Measurements from ENCODE around the gene GCDH. TPM values are rescaled to one million over a fixed set of nuclear protein-coding genes. Genes with fewer than 3 reads are reported as not detected.

The GCDH gene
- total RNA-seq, 1 experiment from 2014 or later, result 59.4 TPM

- no peak for DNase-seq
- peaks cover 24% of the 10 kb centered on the region for H3K36me3 ChIP-seq (replicated peaks; ENCODE audit: control insufficient read depth, insufficient read depth, low read length)
Measured at GRCh38 chr19:12948612-12949362, 57.8 kb downstream of the GCDH start.

More at GRCh38 chr19:12948612-12949362, 57.8 kb downstream of the GCDH start:
- Histone ChIP-seq H3K4me3 (ENCODE audit: insufficient read depth, low read depth, low read length) (no peak overlapping the region), H3K27me3 (ENCODE audit: control insufficient read depth, insufficient read depth, low read length) (no peaks in the 10 kb centered on the region)

Other genes starting within 250 kb of the GCDH start
- gene MAN2B1, start 224.4 kb upstream of the GCDH start, total RNA-seq (2014; rRNA removed; shearing (Covaris generic)), result 58.4 and 71.2 TPM in 2 replicates
- 11.6 and 12.5 TPM in 2 replicates for gene WDR83, start 224.4 kb upstream of the GCDH start, total RNA-seq (2014; rRNA removed; shearing (Covaris generic))
- gene DHPS, start 209.3 kb upstream of the GCDH start, total RNA-seq (2014; rRNA removed; shearing (Covaris generic)), result 83.1 and 86.4 TPM in 2 replicates
- not detected in 2 replicates for gene GNG14, start 203.2 kb upstream of the GCDH start, total RNA-seq (2014; rRNA removed; shearing (Covaris generic))
- gene FBXW9, start 194.5 kb upstream of the GCDH start, total RNA-seq (2014; rRNA removed; shearing (Covaris generic)), result 15.3 and 21.2 TPM in 2 replicates
- gene TNPO2, start 167.2 kb upstream of the GCDH start, total RNA-seq (2014; rRNA removed; shearing (Covaris generic)), result 34.1 and 48.9 TPM in 2 replicates
- gene TRIR, start 156.5 kb upstream of the GCDH start, total RNA-seq (2014; rRNA removed; shearing (Covaris generic)), result 186 and 218 TPM in 2 replicates
- gene GET3, start 153.7 kb upstream of the GCDH start, total RNA-seq (2014; rRNA removed; shearing (Covaris generic)), result 113 and 166 TPM in 2 replicates
- 0.37 and 1.5 TPM in 2 replicates for gene BEST2, start 139.4 kb upstream of the GCDH start, total RNA-seq (2014; rRNA removed; shearing (Covaris generic))
- 15.4 and 30.4 TPM in 2 replicates for gene HOOK2, start 115.6 kb upstream of the GCDH start, total RNA-seq (2014; rRNA removed; shearing (Covaris generic))
- 10.0 and 22.6 TPM in 2 replicates for gene JUNB, start 99.7 kb upstream of the GCDH start, total RNA-seq (2014; rRNA removed; shearing (Covaris generic))
- gene PRDX2, start 89.4 kb upstream of the GCDH start, total RNA-seq (2014; rRNA removed; shearing (Covaris generic)), result 508 and 571 TPM in 2 replicates
- gene THSD8, start 89.1 kb upstream of the GCDH start, total RNA-seq (2014; rRNA removed; shearing (Covaris generic)), result not detected in 2 replicates
- 85.4 and 104 TPM in 2 replicates for gene RNASEH2A, start 84.6 kb upstream of the GCDH start, total RNA-seq (2014; rRNA removed; shearing (Covaris generic))
- 1.3 TPM in 2 replicates for gene RTBDN, start 56.6 kb upstream of the GCDH start, total RNA-seq (2014; rRNA removed; shearing (Covaris generic))
- 5.5 and 7.0 TPM in 2 replicates for gene MAST1, start 52.6 kb upstream of the GCDH start, total RNA-seq (2014; rRNA removed; shearing (Covaris generic))
- gene DNASE2, start 9.7 kb upstream of the GCDH start, total RNA-seq (2014; rRNA removed; shearing (Covaris generic)), result 15.3 and 16.8 TPM in 2 replicates
- 0.37 and 0.76 TPM in 2 replicates for gene KLF1, start 4.0 kb upstream of the GCDH start, total RNA-seq (2014; rRNA removed; shearing (Covaris generic))
- 0.24 and 2.0 TPM in 2 replicates for gene SYCE2, start 28.1 kb downstream of the GCDH start, total RNA-seq (2014; rRNA removed; shearing (Covaris generic))
- gene FARSA, start 42.6 kb downstream of the GCDH start, total RNA-seq (2014; rRNA removed; shearing (Covaris generic)), result 93.0 and 117 TPM in 2 replicates
- gene CALR, start 47.4 kb downstream of the GCDH start, total RNA-seq (2014; rRNA removed; shearing (Covaris generic)), result 911 and 1,131 TPM in 2 replicates
- gene RAD23A, start 54.7 kb downstream of the GCDH start, total RNA-seq (2014; rRNA removed; shearing (Covaris generic)), result 146 and 155 TPM in 2 replicates
- 40.4 and 51.7 TPM in 2 replicates for gene GADD45GIP1, start 66.1 kb downstream of the GCDH start, total RNA-seq (2014; rRNA removed; shearing (Covaris generic))
- 0.15 TPM in 1 of 2 replicates, not detected in the other for gene DAND5, start 78.4 kb downstream of the GCDH start, total RNA-seq (2014; rRNA removed; shearing (Covaris generic))
- gene NFIX, start 104.3 kb downstream of the GCDH start, total RNA-seq (2014; rRNA removed; shearing (Covaris generic)), result 0.03 and 0.07 TPM in 2 replicates
- 1.5 and 1.7 TPM in 2 replicates for gene LYL1, start 211.7 kb downstream of the GCDH start, total RNA-seq (2014; rRNA removed; shearing (Covaris generic))
- 81.5 and 89.1 TPM in 2 replicates for gene TRMT1, start 225.6 kb downstream of the GCDH start, total RNA-seq (2014; rRNA removed; shearing (Covaris generic))
- 254 and 292 TPM in 2 replicates for gene NACC1, start 227.1 kb downstream of the GCDH start, total RNA-seq (2014; rRNA removed; shearing (Covaris generic))

Measured in H7 (cell line).